ENCODE results near the gene MUC5AC. TPM values are rescaled to one million over a fixed set of nuclear protein-coding genes. Genes with fewer than 3 reads are reported as not detected.

MUC5AC gene
- total RNA-seq, 1 experiment from 2014 or later: under 0.01 TPM

- no peak for ATAC-seq
- POLR2A ChIA-PET: no interaction called here
Measured at GRCh38 chr11:1201395-1202153, 43.8 kb downstream of the MUC5AC start.

GRCh38 chr11:1202154-1202775, 44.5 kb downstream of the MUC5AC start:
- Mint-ChIP-seq H3K27ac (no peak overlapping the region), H3K4me3 (no peak overlapping the region), H3K27me3 (ENCODE audit: low read depth) (no peaks in the 10 kb centered on the region), H3K4me1 (no peaks in the 10 kb centered on the region), H3K36me3 (no peaks in the 10 kb centered on the region), H3K9me3 (no peaks in the 10 kb centered on the region)
- POLR2A ChIA-PET: no interaction called here
- DNase-seq (ENCODE audit: low spot score) (peak; percentile 14), ATAC-seq (no peak)
- CTCF ChIA-PET: interaction anchor here (0.9 to 1.4 kb wide), 5 partner anchors 19 to 492 kb away, joined by 3 to 5 read pairs (median 4); no protein-coding TSS in a partner anchor
- TF ChIP-seq ZMAT4 (CRISPR knock-in tag; IDR thresholded peaks at IDR 0.05): no peak
- no peak for TF ChIP-seq NFATC4 (CRISPR knock-in tag; IDR thresholded peaks at IDR 0.05)
- no peak for TF ChIP-seq CREM (CRISPR knock-in tag; IDR thresholded peaks at IDR 0.05)
- TF ChIP-seq E2F1 (CRISPR knock-in tag; IDR thresholded peaks at IDR 0.05): no peak
- TF ChIP-seq TEAD4 (CRISPR knock-in tag; IDR thresholded peaks at IDR 0.05): no peak
- no peak for TF ChIP-seq ZNF219 (CRISPR knock-in tag; IDR thresholded peaks at IDR 0.05; ENCODE audit: borderline replicate concordance)
- TF ChIP-seq MAX (CRISPR knock-in tag; IDR thresholded peaks at IDR 0.05): no peak
- no peak for TF ChIP-seq SP1 (CRISPR knock-in tag; conservative IDR thresholded peaks at IDR 0.05)
- no peak for TF ChIP-seq E2F4 (CRISPR knock-in tag; IDR thresholded peaks at IDR 0.05; ENCODE audit: borderline replicate concordance, low read depth)
- no peak for TF ChIP-seq GTF2I (CRISPR knock-in tag; conservative IDR thresholded peaks at IDR 0.05)

More at GRCh38 chr11:1201395-1202153, 43.8 kb downstream of the MUC5AC start:
- H3K9me3 Mint-ChIP-seq: no peaks in the 10 kb centered on the region
- no peak overlapping the region for H3K27ac Mint-ChIP-seq
- H3K27me3 Mint-ChIP-seq (ENCODE audit: low read depth): no peaks in the 10 kb centered on the region
- H3K36me3 Mint-ChIP-seq: no peaks in the 10 kb centered on the region
- CTCF ChIA-PET: interaction anchor here (1.3 kb wide), 1 partner anchor 26 kb away, joined by 4 read pairs; no protein-coding TSS in a partner anchor
- H3K4me1 Mint-ChIP-seq: no peaks in the 10 kb centered on the region
- H3K4me3 Mint-ChIP-seq: no peak overlapping the region
- TF ChIP-seq FOXP1 (CRISPR knock-in tag; IDR thresholded peaks at IDR 0.05; ENCODE audit: borderline replicate concordance) (no peak), CBFB (CRISPR knock-in tag; IDR thresholded peaks at IDR 0.05; ENCODE audit: low read depth) (no peak), ZNF263 (CRISPR knock-in tag; IDR thresholded peaks at IDR 0.05; ENCODE audit: low read depth) (no peak), ZNF138 (CRISPR knock-in tag; conservative IDR thresholded peaks at IDR 0.05) (no peak), AFF4 (CRISPR knock-in tag; IDR thresholded peaks at IDR 0.05; ENCODE audit: borderline replicate concordance) (no peak), FOXJ3 (CRISPR knock-in tag; IDR thresholded peaks at IDR 0.05; ENCODE audit: borderline replicate concordance) (no peak), SOX15 (CRISPR knock-in tag; IDR thresholded peaks at IDR 0.05) (no peak), FOXK1 (CRISPR knock-in tag; IDR thresholded peaks at IDR 0.05) (no peak), E2F4 (CRISPR knock-in tag; IDR thresholded peaks at IDR 0.05; ENCODE audit: borderline replicate concordance, low read depth) (no peak), ATF6 (CRISPR knock-in tag; IDR thresholded peaks at IDR 0.05) (no peak), ZNF121 (CRISPR knock-in tag; IDR thresholded peaks at IDR 0.05) (no peak)
- DNase-seq (ENCODE audit: low spot score): no peak
